OCI-LY7 (cell line): ENCODE results near the gene FAM229B. TPM values are rescaled to one million over a fixed set of nuclear protein-coding genes. Genes with fewer than 3 reads are reported as not detected.

Experiments
- BruUV-seq: library from RNA; stranded (reverse); fragments of 400-500 nt; replicated peaks from 2 replicates; lab custom pipeline; 2021; lab: Mats Ljungman, UMichigan
- CTCF ChIA-PET: fragments of 300-600 bp; sonication (Branson Sonifier 250); formaldehyde crosslinking; loops from one replicate; lab custom pipeline; 2022; ENCODE audit warnings: antibody characterized with exemption; ENCODE audit not compliant: unreplicated experiment; lab: Charles Lee
- POLR2A ChIA-PET: fragments of 300-600 bp; sonication (Branson Sonifier 250); formaldehyde crosslinking; loops from one replicate; lab custom pipeline; 2022; ENCODE audit warnings: antibody characterized with exemption; lab: Charles Lee
- DNase-seq: peaks from one replicate; pipeline ENCODE4 v3.0.0-alpha.2; 2015; ENCODE audit warnings: low spot score
- H2AFZ ChIP-seq: fragments of 200-600 bp; sonication (generic), shearing (Covaris generic); 2 replicates; pipeline ENCODE4 v1.6.1; 2014; ENCODE audit warnings: mild to moderate bottlenecking, antibody characterized with exemption, low read length, moderate library complexity
- H3K27ac ChIP-seq: fragments of 200-600 bp; sonication (generic); 2 replicates; pipeline ENCODE4 v1.5.1; 2014; ENCODE audit warnings: mixed run types, low read depth, mild to moderate bottlenecking, moderate library complexity, low read length, inconsistent platforms; ENCODE audit not compliant: poor library complexity, severe bottlenecking
- H3K36me3 ChIP-seq: fragments of 200-600 bp; sonication (generic); 2 replicates; pipeline ENCODE4 v1.6.1; 2014; ENCODE audit warnings: mild to moderate bottlenecking, antibody characterized with exemption, low read length, moderate library complexity, mixed read lengths; ENCODE audit not compliant: insufficient read depth
- H3K4me1 ChIP-seq: fragments of 200-600 bp; sonication (generic); 2 replicates; pipeline ENCODE4 v1.5.1; 2014; ENCODE audit warnings: mild to moderate bottlenecking, low read length; ENCODE audit not compliant: insufficient read depth, poor library complexity, severe bottlenecking
- H3K4me2 ChIP-seq: fragments of 200-600 bp; sonication (generic); 2 replicates; pipeline ENCODE4 v1.6.1; 2014; ENCODE audit warnings: mild to moderate bottlenecking, low read length
- H3K4me3 ChIP-seq: fragments of 200-600 bp; sonication (generic); 2 replicates; pipeline ENCODE4 v1.5.1; 2014; ENCODE audit warnings: mild to moderate bottlenecking, low read depth, low read length; ENCODE audit not compliant: poor library complexity, severe bottlenecking
- H3K79me2 ChIP-seq: fragments of 200-600 bp; sonication (generic); 2 replicates; pipeline ENCODE4 v1.6.1; 2016; ENCODE audit warnings: low read depth, mild to moderate bottlenecking, low read length, moderate library complexity, mixed read lengths; ENCODE audit not compliant: insufficient read depth
- H3K9me2 ChIP-seq: fragments of 200-600 bp; sonication (generic); 2 replicates; pipeline ENCODE4 v1.6.1; 2016; ENCODE audit warnings: mild to moderate bottlenecking, low read length, mixed read lengths; ENCODE audit not compliant: insufficient read depth
- H3K9me3 ChIP-seq: fragments of 200-600 bp; sonication (generic); 2 replicates; pipeline ENCODE4 v1.6.1; 2014; ENCODE audit warnings: mild to moderate bottlenecking, mixed run types, low read length, mixed read lengths
- H4K20me1 ChIP-seq: fragments of 200-600 bp; sonication (generic); 2 replicates; pipeline ENCODE4 v1.6.1; 2014; ENCODE audit warnings: mild to moderate bottlenecking, antibody characterized with exemption, low read length, moderate library complexity, mixed read lengths; ENCODE audit not compliant: insufficient read depth
- EZH2phosphoT487 ChIP-seq: fragments of 200-600 bp; sonication (generic); IDR thresholded peaks from 2 replicates; pipeline ENCODE4 v1.6.1; 2018; ENCODE audit warnings: low read depth, borderline replicate concordance, mild to moderate bottlenecking, mixed run types, antibody characterized with exemption, low read length, moderate library complexity, mixed read lengths
- intact Hi-C: fragments of 100-400 bp; cut with micrococcal nuclease; formaldehyde crosslinking; loops from one replicate; pipeline ENCODE4 v1.10.0; 2022; ENCODE audit not compliant: unreplicated experiment
- total RNA-seq, 2 experiments: library from RNA; depleted of rRNA in 1 of 2; stranded (reverse); fragments of >200 nt in 1 of 2; shearing (Covaris generic) in 1 of 2; gene quantifications; 2 replicates each; pipeline ENCODE4 v1.2.3, GENCODE V29; 2014 to 2022
- TF ChIP-seq, protein P1 (sequence below): fragments of 200-600 bp; sonication (generic); conservative IDR thresholded peaks from 2 replicates; pipeline ENCODE4 v1.5.1; 2014; ENCODE audit warnings: mild to moderate bottlenecking, antibody characterized with exemption, low read length, moderate library complexity, mixed read lengths

FAM229B gene
- total RNA-seq, 2 experiments from 2014 or later = 3.7 to 6.2 TPM

DNA sequence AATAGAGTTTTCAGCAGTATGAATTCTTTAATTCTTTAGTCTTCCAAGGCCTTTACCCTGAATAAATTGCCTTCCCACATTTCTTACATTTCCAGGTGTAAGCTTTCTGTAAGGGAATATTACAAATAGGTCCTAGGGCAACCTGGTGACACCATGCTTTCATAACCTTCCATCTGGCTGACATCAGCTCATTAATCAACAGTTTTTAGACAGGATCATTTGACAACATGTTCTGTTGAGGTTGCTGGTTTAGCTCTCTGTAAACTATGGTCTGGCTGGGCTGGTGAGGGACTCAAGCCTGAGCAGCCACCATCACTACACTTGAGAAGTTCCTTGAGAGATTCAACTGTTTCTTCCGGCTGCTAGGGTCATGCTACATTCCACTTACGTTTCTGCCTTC, 19.2 kb downstream of the FAM229B start:
- Histone ChIP-seq H4K20me1 (no peaks in the 10 kb centered on the region), H3K79me2 (no peaks in the 10 kb centered on the region), H3K9me2 (no peaks in the 10 kb centered on the region), H3K4me3 (no peak overlapping the region), H3K9me3 (no peaks in the 10 kb centered on the region), H3K27ac (no peak overlapping the region), H2AFZ (no peak overlapping the region), H3K4me1 (no peaks in the 10 kb centered on the region), H3K4me2 (no peak overlapping the region), H3K36me3 (no peaks in the 10 kb centered on the region)
- ChIA-PET CTCF (no interaction called here), POLR2A (interaction anchor here (0.9 to 1.1 kb wide), 2 partner anchors 21 to 58 kb away, joined by 5 to 6 read pairs; no protein-coding TSS in a partner anchor)
- BruUV-seq = no TSS peak
- intact Hi-C loops = no loop called here
- TF ChIP-seq EZH2phosphoT487 = no peak
- TF ChIP-seq, protein P1, sequence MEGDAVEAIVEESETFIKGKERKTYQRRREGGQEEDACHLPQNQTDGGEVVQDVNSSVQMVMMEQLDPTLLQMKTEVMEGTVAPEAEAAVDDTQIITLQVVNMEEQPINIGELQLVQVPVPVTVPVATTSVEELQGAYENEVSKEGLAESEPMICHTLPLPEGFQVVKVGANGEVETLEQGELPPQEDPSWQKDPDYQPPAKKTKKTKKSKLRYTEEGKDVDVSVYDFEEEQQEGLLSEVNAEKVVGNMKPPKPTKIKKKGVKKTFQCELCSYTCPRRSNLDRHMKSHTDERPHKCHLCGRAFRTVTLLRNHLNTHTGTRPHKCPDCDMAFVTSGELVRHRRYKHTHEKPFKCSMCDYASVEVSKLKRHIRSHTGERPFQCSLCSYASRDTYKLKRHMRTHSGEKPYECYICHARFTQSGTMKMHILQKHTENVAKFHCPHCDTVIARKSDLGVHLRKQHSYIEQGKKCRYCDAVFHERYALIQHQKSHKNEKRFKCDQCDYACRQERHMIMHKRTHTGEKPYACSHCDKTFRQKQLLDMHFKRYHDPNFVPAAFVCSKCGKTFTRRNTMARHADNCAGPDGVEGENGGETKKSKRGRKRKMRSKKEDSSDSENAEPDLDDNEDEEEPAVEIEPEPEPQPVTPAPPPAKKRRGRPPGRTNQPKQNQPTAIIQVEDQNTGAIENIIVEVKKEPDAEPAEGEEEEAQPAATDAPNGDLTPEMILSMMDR = no peak
- DNase-seq = no peak

DNA sequence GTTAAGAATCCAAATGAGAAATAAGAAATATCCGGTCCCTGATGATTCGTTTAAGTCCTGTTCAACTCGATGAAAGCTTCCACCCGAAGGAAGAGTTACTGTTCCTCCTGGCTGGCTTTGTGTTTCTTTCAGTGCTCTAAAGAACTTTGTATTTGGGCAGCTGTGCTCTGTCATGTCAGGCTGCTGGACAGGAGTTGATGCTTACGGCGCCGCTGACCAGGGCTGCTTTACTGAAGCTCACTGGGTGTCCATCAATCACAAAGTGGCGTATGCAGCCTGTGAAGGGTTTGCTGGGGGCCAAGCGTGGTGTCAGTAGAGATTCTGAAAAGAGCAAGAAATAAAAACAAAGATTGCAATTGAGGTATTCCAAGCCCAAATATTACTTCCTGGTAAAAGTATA, 21.9 kb downstream of the FAM229B start:
- Histone ChIP-seq H4K20me1 (no peaks in the 10 kb centered on the region), H3K9me2 (no peaks in the 10 kb centered on the region), H3K4me1 (no peaks in the 10 kb centered on the region), H3K4me2 (no peak overlapping the region), H3K27ac (no peak overlapping the region), H3K79me2 (no peaks in the 10 kb centered on the region), H2AFZ (no peak overlapping the region), H3K4me3 (no peak overlapping the region), H3K36me3 (no peaks in the 10 kb centered on the region), H3K9me3 (no peaks in the 10 kb centered on the region)
- ChIA-PET CTCF (no interaction called here), POLR2A (interaction anchor here (1.4 kb wide), 1 partner anchor 9 kb away, joined by 3 read pairs; no protein-coding TSS in a partner anchor)
- intact Hi-C loops = no loop called here
- no peak for DNase-seq
- TF ChIP-seq EZH2phosphoT487 = no peak
- TF ChIP-seq, protein P1 = no peak
- no TSS peak for BruUV-seq

DNA sequence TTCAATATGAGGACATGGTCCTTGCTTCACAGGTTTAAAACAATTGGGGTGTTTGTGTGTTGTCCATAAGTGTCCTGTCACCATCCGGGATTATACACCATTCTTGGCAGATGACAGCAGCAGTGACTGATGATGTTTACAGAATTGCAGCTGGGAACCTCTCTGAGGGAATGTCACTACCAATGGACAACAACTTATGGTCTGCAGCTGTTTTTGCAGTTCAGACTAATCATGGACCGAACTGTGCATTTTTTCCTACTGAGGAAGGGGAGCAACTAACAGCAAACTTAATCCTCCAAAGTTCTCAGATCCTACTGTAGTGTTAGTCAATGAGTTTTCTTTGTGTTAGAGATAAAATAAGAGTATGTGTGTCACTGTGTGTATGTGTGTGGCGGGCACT, 26.0 kb downstream of the FAM229B start:
- Histone ChIP-seq H3K36me3 (no peaks in the 10 kb centered on the region), H2AFZ (no peak overlapping the region), H3K4me3 (no peak overlapping the region), H3K4me1 (no peaks in the 10 kb centered on the region), H3K27ac (no peak overlapping the region), H3K9me2 (no peaks in the 10 kb centered on the region), H3K79me2 (no peaks in the 10 kb centered on the region), H4K20me1 (no peaks in the 10 kb centered on the region), H3K9me3 (no peaks in the 10 kb centered on the region), H3K4me2 (no peak overlapping the region)
- DNase-seq = no peak
- BruUV-seq = no TSS peak
- intact Hi-C loops = no loop called here
- POLR2A ChIA-PET = interaction anchor here (0.6 to 1.4 kb wide), 3 partner anchors 10 to 1713 kb away, joined by 3 to 4 read pairs (median 4); no protein-coding TSS in a partner anchor
- CTCF ChIA-PET = no interaction called here
- no peak for TF ChIP-seq EZH2phosphoT487
- TF ChIP-seq, protein P1 = no peak
